WTC11 (cell line): ENCODE measurements around the gene PSMD1. TPM values are rescaled to one million over a fixed set of nuclear protein-coding genes. Genes with fewer than 3 reads are reported as not detected.

Source experiments
- ATAC-seq: fragments of 200-7000 bp; cut with Tn5 transposase; 2 replicates; pipeline ENCODE4 v1.10.0; 2021; ENCODE audit warnings: mild to moderate bottlenecking, moderate library complexity
- CTCF ChIA-PET: fragments of 300-600 bp; sonication (Branson Sonifier 250); formaldehyde crosslinking; loops from one replicate; lab custom pipeline; 2021; ENCODE audit warnings: antibody characterized with exemption; lab: Charles Lee
- POLR2A ChIA-PET: fragments of 350-600 bp; sonication (Branson Sonifier 250); formaldehyde crosslinking; loops from one replicate; lab custom pipeline; 2021; ENCODE audit warnings: antibody characterized with exemption; lab: Charles Lee
- DNase-seq: peaks from one replicate; pipeline ENCODE4 v3.0.0; 2021; ENCODE audit warnings: low spot score
- H3K27ac Mint-ChIP-seq: 2 replicates; pipeline ENCODE4 v1.8.0; 2021; ENCODE audit warnings: mixed read lengths
- H3K27me3 Mint-ChIP-seq: 2 replicates; pipeline ENCODE4 v1.8.0; 2021; ENCODE audit warnings: low read depth, mild to moderate bottlenecking, moderate library complexity, mixed read lengths
- H3K36me3 Mint-ChIP-seq: 2 replicates; pipeline ENCODE4 v1.8.0; 2021; ENCODE audit warnings: mixed read lengths
- H3K4me1 Mint-ChIP-seq: 2 replicates; pipeline ENCODE4 v1.8.0; 2022; ENCODE audit warnings: mixed read lengths
- H3K4me3 Mint-ChIP-seq: 2 replicates; pipeline ENCODE4 v1.8.0; 2021; ENCODE audit warnings: mild to moderate bottlenecking, moderate library complexity, mixed read lengths
- H3K9me3 Mint-ChIP-seq: 2 replicates; pipeline ENCODE4 v1.8.0; 2021; ENCODE audit warnings: mixed read lengths
- ATF3 ChIP-seq: sonication (generic); formaldehyde crosslinking; conservative IDR thresholded peaks from 2 replicates; pipeline ENCODE4 v1.8.1; 2022; ENCODE audit warnings: mild to moderate bottlenecking, missing genetic modification reagents
- E2F4 ChIP-seq: sonication (generic); formaldehyde crosslinking; IDR thresholded peaks from 2 replicates; pipeline ENCODE4 v1.8.1; 2022; ENCODE audit warnings: low read depth, mild to moderate bottlenecking, moderate library complexity, missing genetic modification reagents, borderline replicate concordance
- EMX1 ChIP-seq: fragments of 250-450 bp; sonication (Bioruptor Pico); IDR thresholded peaks from 2 replicates; pipeline ENCODE4 v1.8.0; 2021; ENCODE audit warnings: mild to moderate bottlenecking
- FOXJ3 ChIP-seq: sonication (generic); formaldehyde crosslinking; IDR thresholded peaks from 2 replicates; pipeline ENCODE4 v1.9.0; 2021; ENCODE audit warnings: missing genetic modification reagents, mild to moderate bottlenecking, borderline replicate concordance
- FOXP4 ChIP-seq: sonication (generic); formaldehyde crosslinking; IDR thresholded peaks from 2 replicates; pipeline ENCODE4 v1.8.0; 2022; ENCODE audit warnings: mild to moderate bottlenecking, missing genetic modification reagents
- GRHL2 ChIP-seq: fragments of 250-450 bp; sonication (Bioruptor Pico); IDR thresholded peaks from 2 replicates; pipeline ENCODE4 v1.8.0; 2022; ENCODE audit warnings: mild to moderate bottlenecking, moderate library complexity; ENCODE audit not compliant: insufficient replicate concordance, severe bottlenecking
- IRF1 ChIP-seq: sonication (generic); formaldehyde crosslinking; IDR thresholded peaks from 2 replicates; pipeline ENCODE4 v1.8.0; 2023; ENCODE audit warnings: missing genetic modification reagents
- IRF2 ChIP-seq: sonication (generic); formaldehyde crosslinking; IDR thresholded peaks from 2 replicates; pipeline ENCODE4 v1.8.0; 2022; ENCODE audit warnings: low read depth, missing genetic modification reagents, borderline replicate concordance
- MAX ChIP-seq: sonication (generic); formaldehyde crosslinking; IDR thresholded peaks from 2 replicates; pipeline ENCODE4 v1.8.0; 2022; ENCODE audit warnings: mild to moderate bottlenecking, missing genetic modification reagents
- MLX ChIP-seq: sonication (generic); formaldehyde crosslinking; IDR thresholded peaks from 2 replicates; pipeline ENCODE4 v1.8.1; 2023; ENCODE audit warnings: mild to moderate bottlenecking, missing genetic modification reagents, moderate library complexity
- MYBL2 ChIP-seq: sonication (generic); formaldehyde crosslinking; IDR thresholded peaks from 2 replicates; pipeline ENCODE4 v1.8.1; 2023; ENCODE audit warnings: mild to moderate bottlenecking, moderate library complexity, missing genetic modification reagents
- NFYB ChIP-seq: sonication (generic); formaldehyde crosslinking; conservative IDR thresholded peaks from 2 replicates; pipeline ENCODE4 v1.8.0; 2022; ENCODE audit warnings: low read depth, missing genetic modification reagents
- NR3C1 ChIP-seq: sonication (generic); formaldehyde crosslinking; conservative IDR thresholded peaks from 2 replicates; pipeline ENCODE4 v1.8.1; 2023; ENCODE audit warnings: low read depth, mild to moderate bottlenecking, missing genetic modification reagents
- RORB ChIP-seq: fragments of 250-450 bp; sonication (Bioruptor Pico); IDR thresholded peaks from 2 replicates; pipeline ENCODE4 v1.9.0; 2021; ENCODE audit warnings: mild to moderate bottlenecking
- SMAD3 ChIP-seq: sonication (generic); formaldehyde crosslinking; IDR thresholded peaks from 2 replicates; pipeline ENCODE4 v1.8.0; 2022; ENCODE audit warnings: missing genetic modification reagents, mild to moderate bottlenecking, borderline replicate concordance
- ZNF232 ChIP-seq: sonication (generic); formaldehyde crosslinking; IDR thresholded peaks from 2 replicates; pipeline ENCODE4 v1.8.0; 2022; ENCODE audit warnings: mild to moderate bottlenecking, missing genetic modification reagents
- ZNF263 ChIP-seq: sonication (generic); formaldehyde crosslinking; IDR thresholded peaks from 2 replicates; pipeline ENCODE4 v1.8.1; 2022; ENCODE audit warnings: low read depth, mild to moderate bottlenecking, moderate library complexity, missing genetic modification reagents
- ZNF317 ChIP-seq: sonication (generic); formaldehyde crosslinking; IDR thresholded peaks from 2 replicates; pipeline ENCODE4 v1.8.1; 2023; ENCODE audit warnings: low read depth, mild to moderate bottlenecking, moderate library complexity, missing genetic modification reagents, borderline replicate concordance
- ZNF425 ChIP-seq: fragments of 250-450 bp; sonication (Bioruptor Pico); conservative IDR thresholded peaks from 2 replicates; pipeline ENCODE4 v1.9.0; 2021; ENCODE audit warnings: mild to moderate bottlenecking
- ZNF532 ChIP-seq: fragments of 250-450 bp; sonication (Bioruptor Pico); IDR thresholded peaks from 2 replicates; pipeline ENCODE4 v1.9.0; 2021; ENCODE audit warnings: mild to moderate bottlenecking, borderline replicate concordance
- ZNF671 ChIP-seq: fragments of 250-450 bp; sonication (Bioruptor Pico); IDR thresholded peaks from 2 replicates; pipeline ENCODE4 v1.8.0; 2021; ENCODE audit warnings: mild to moderate bottlenecking
- total RNA-seq: library from RNA; stranded (reverse); gene quantifications from 3 replicates; pipeline ENCODE4 v1.2.3, GENCODE V29; 2021

PSMD1 gene
- total RNA-seq, 1 experiment from 2014 or later, result 163 TPM

GRCh38 chr2:231123362-231123898 is 66.8 kb downstream of the PSMD1 start:
- Mint-ChIP-seq H3K9me3 (no peaks in the 10 kb centered on the region), H3K27me3 (no peaks in the 10 kb centered on the region), H3K4me1 (peaks cover 31% of the 10 kb centered on the region), H3K4me3 (no peak overlapping the region), H3K36me3 (no peaks in the 10 kb centered on the region), H3K27ac (peak overlapping the region; percentile 57)
- DNase-seq (no peak), ATAC-seq (peak; percentile 61)
- TF ChIP-seq ZNF532 (CRISPR knock-in tag) (no peak), ZNF317 (CRISPR knock-in tag) (no peak), MLX (CRISPR knock-in tag) (no peak), ATF3 (CRISPR knock-in tag) (no peak), SMAD3 (CRISPR knock-in tag) (no peak), ZNF671 (CRISPR knock-in tag) (no peak), ZNF263 (CRISPR knock-in tag) (no peak), GRHL2 (CRISPR knock-in tag) (no peak), ZNF425 (no peak), NFYB (no peak)
- ChIA-PET CTCF (interaction anchor here (1.2 to 3.0 kb wide), 2 partner anchors 19 to 69 kb away, joined by 4 to 9 read pairs; no protein-coding TSS in a partner anchor), POLR2A (no interaction called here)

GRCh38 chr2:231124838-231125568 is 68.3 kb downstream of the PSMD1 start, which contains the start of gene HTR2B:
Gene HTR2B (minus strand): TSS chr2:231125042. CDS start chr2:231123764, 1,278 bp downstream.
- Mint-ChIP-seq H3K4me1 (peaks cover 33% of the 10 kb centered on the region), H3K4me3 (no peak within 1 kb of the TSS), H3K36me3 (no peaks in the 10 kb centered on the region), H3K27ac (peak within 1 kb of the TSS; percentile 19; the same call in 1 of the 2 replicates), H3K27me3 (no peaks in the 10 kb centered on the region), H3K9me3 (no peaks in the 10 kb centered on the region)
- ChIA-PET POLR2A (no interaction called here), CTCF (interaction anchor here (0.7 to 3.0 kb wide), 3 partner anchors 14 to 67 kb away, joined by 3 to 9 read pairs (median 8); no protein-coding TSS in a partner anchor)
- no peak for DNase-seq
- ATAC-seq, result no peak
- TF ChIP-seq IRF1 (CRISPR knock-in tag) (no peak), MYBL2 (CRISPR knock-in tag) (no peak), SMAD3 (CRISPR knock-in tag) (no peak), FOXP4 (no peak), ZNF317 (CRISPR knock-in tag) (no peak), MAX (CRISPR knock-in tag) (no peak), FOXJ3 (no peak), ZNF263 (CRISPR knock-in tag) (no peak), RORB (CRISPR knock-in tag) (no peak), NR3C1 (no peak), ZNF232 (CRISPR knock-in tag) (no peak), IRF2 (CRISPR knock-in tag) (no peak), EMX1 (CRISPR knock-in tag) (no peak), E2F4 (CRISPR knock-in tag) (no peak)
